Hepatocyte (in vitro differentiated cells): ENCODE measurements around the gene HSPA12A. TPM values are rescaled to one million over a fixed set of nuclear protein-coding genes. Genes with fewer than 3 reads are reported as not detected.
A peak's percentile ranks its signal among the peaks of the same experiment; 100 is the strongest.

Experiments
- DNase-seq: peaks from one replicate; pipeline ENCODE4 v3.0.0-alpha.2; 2016; ENCODE audit warnings: low spot score
- H2AFZ ChIP-seq: fragments of 200-600 bp; sonication (generic); 2 replicates; pipeline ENCODE4 v1.6.0; 2016; ENCODE audit warnings: antibody characterized with exemption, mild to moderate bottlenecking
- H3K27ac ChIP-seq: fragments of 200-600 bp; sonication (generic); 2 replicates; pipeline ENCODE4 v1.5.1; 2016; ENCODE audit warnings: mild to moderate bottlenecking
- H3K27me3 ChIP-seq: fragments of 200-600 bp; sonication (generic); 2 replicates; pipeline ENCODE4 v1.6.1; 2016
- H3K36me3 ChIP-seq: fragments of 200-600 bp; sonication (generic); replicated peaks from 2 replicates; pipeline ENCODE4 v1.5.1; 2016; ENCODE audit warnings: low read depth; ENCODE audit not compliant: insufficient read depth
- H3K4me1 ChIP-seq: fragments of 200-600 bp; sonication (generic); 2 replicates; pipeline ENCODE4 v1.5.1; 2016; ENCODE audit warnings: mild to moderate bottlenecking, moderate library complexity; ENCODE audit not compliant: insufficient read depth
- H3K4me2 ChIP-seq: fragments of 200-600 bp; sonication (generic); 2 replicates; pipeline ENCODE4 v1.6.0; 2016
- H3K4me3 ChIP-seq: fragments of 200-600 bp; sonication (generic); 2 replicates; pipeline ENCODE4 v1.5.1; 2016; ENCODE audit warnings: mild to moderate bottlenecking
- H3K79me2 ChIP-seq: fragments of 200-600 bp; sonication (generic); 2 replicates; pipeline ENCODE4 v1.6.0; 2017; ENCODE audit warnings: mild to moderate bottlenecking
- H3K9me2 ChIP-seq: fragments of 200-600 bp; sonication (generic); replicated peaks from 2 replicates; pipeline ENCODE4 v1.6.0; 2017; ENCODE audit warnings: mild to moderate bottlenecking; ENCODE audit not compliant: insufficient read depth
- H3K9me3 ChIP-seq: fragments of 200-600 bp; sonication (generic); 2 replicates; pipeline ENCODE4 v1.5.1; 2016; ENCODE audit warnings: low read depth, mild to moderate bottlenecking
- H4K20me1 ChIP-seq: fragments of 200-600 bp; sonication (generic); 2 replicates; pipeline ENCODE4 v1.6.0; 2016; ENCODE audit warnings: mild to moderate bottlenecking; ENCODE audit not compliant: insufficient read depth, poor library complexity, severe bottlenecking
- CTCF ChIP-seq: fragments of 200-600 bp; sonication (generic); IDR thresholded peaks from 2 replicates; pipeline ENCODE4 v1.5.1; 2016; ENCODE audit warnings: antibody characterized with exemption, mild to moderate bottlenecking; ENCODE audit not compliant: poor library complexity
- EZH2 ChIP-seq: fragments of 200-600 bp; sonication (generic); IDR thresholded peaks from 2 replicates; pipeline ENCODE4 v1.6.1; 2016; ENCODE audit warnings: antibody characterized with exemption, mild to moderate bottlenecking, borderline replicate concordance
- EZH2phosphoT487 ChIP-seq: fragments of 200-600 bp; sonication (generic); IDR thresholded peaks from one replicate; pipeline ENCODE4 v1.6.1; 2018; ENCODE audit warnings: antibody characterized with exemption, mild to moderate bottlenecking, low read depth, moderate library complexity; ENCODE audit not compliant: unreplicated experiment, severe bottlenecking
- WGBS: methylation state at CpG from one replicate; pipeline ENCODE4 v1.1.6; 2016; ENCODE audit warnings: low lambda C conversion rate; ENCODE audit errors: missing lambda C conversion rate; 5-methylcytosine and 5-hydroxymethylcytosine counted together
- polyA plus RNA-seq: library from polyadenylated mRNA; unstranded; fragments of >200 nt; fragmentation: Nextera tagmentation; extraction: Ambion mirVana; gene quantifications from 2 replicates; pipeline ENCODE4 v1.2.1, GENCODE V29; 2016
- total RNA-seq: library from RNA; depleted of rRNA; stranded (reverse); fragments of >200 nt; gene quantifications from 2 replicates; pipeline ENCODE4 v1.2.3, GENCODE V29; 2014

Gene HSPA12A
- total and polyA plus RNA-seq, 2 experiments from 2014 or later: 8.7 to 9.9 TPM

GRCh38 chr10:116771959-116772585 lies 29.7 kb upstream of the HSPA12A start:
- Histone ChIP-seq H3K4me2 (no peak overlapping the region), H3K79me2 (no peaks in the 10 kb centered on the region), H3K4me3 (no peak overlapping the region), H3K4me1 (peaks cover 7% of the 10 kb centered on the region), H3K9me2 (no peaks in the 10 kb centered on the region), H3K36me3 (no peaks in the 10 kb centered on the region), H3K27me3 (no peaks in the 10 kb centered on the region), H3K27ac (no peak overlapping the region), H3K9me3 (no peaks in the 10 kb centered on the region), H4K20me1 (no peaks in the 10 kb centered on the region), H2AFZ (no peak overlapping the region)
- TF ChIP-seq EZH2: no peak
- TF ChIP-seq EZH2phosphoT487: no peak
- TF ChIP-seq CTCF: no peak
- DNase-seq: no peak
- WGBS: 94% methylated on average over 9 of the region's 9 CpGs

- DNase-seq: peak; percentile 72
- Histone ChIP-seq H3K36me3 (no peaks in the 10 kb centered on the region), H4K20me1 (no peaks in the 10 kb centered on the region), H3K4me2 (no peak overlapping the region), H3K9me3 (no peaks in the 10 kb centered on the region), H3K9me2 (no peaks in the 10 kb centered on the region), H2AFZ (no peak overlapping the region), H3K27me3 (no peaks in the 10 kb centered on the region), H3K27ac (peak overlapping the region; percentile 69), H3K4me1 (peaks cover 12% of the 10 kb centered on the region), H3K4me3 (no peak overlapping the region), H3K79me2 (no peaks in the 10 kb centered on the region)
- TF ChIP-seq CTCF: no peak
- TF ChIP-seq EZH2phosphoT487: no peak
- TF ChIP-seq EZH2: no peak
- 69% methylated on average over 18 of the region's 18 CpGs for WGBS
Measured at GRCh38 chr10:116771101-116771958, 29.0 kb upstream of the HSPA12A start.

DNA sequence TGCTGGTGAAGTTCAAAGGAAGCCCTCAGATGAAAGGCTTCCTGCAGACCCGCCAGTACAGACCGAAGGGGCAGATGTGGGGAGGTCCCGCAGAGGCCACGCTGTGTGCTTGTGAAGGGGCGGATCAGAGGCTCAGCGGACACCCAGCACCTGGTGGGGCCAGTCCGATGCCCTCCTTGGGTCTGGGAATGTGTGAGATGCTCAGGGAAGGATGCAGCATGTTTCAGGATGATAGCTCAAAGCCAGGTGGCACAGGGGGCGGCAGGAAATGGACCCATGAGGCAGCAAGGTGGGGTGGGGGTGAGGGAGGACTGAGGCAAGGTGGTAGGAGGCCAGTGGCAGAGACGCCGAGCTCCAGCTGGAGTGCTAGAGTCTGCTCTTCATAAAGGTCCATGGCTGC lies 27.9 kb upstream of the HSPA12A start:
- WGBS: 92% methylated on average over 10 of the region's 10 CpGs
- Histone ChIP-seq H2AFZ (no peak overlapping the region), H3K36me3 (no peaks in the 10 kb centered on the region), H3K4me2 (no peak overlapping the region), H3K9me2 (no peaks in the 10 kb centered on the region), H3K27me3 (no peaks in the 10 kb centered on the region), H3K4me1 (peaks cover 12% of the 10 kb centered on the region), H3K4me3 (no peak overlapping the region), H3K27ac (no peak overlapping the region), H3K9me3 (no peaks in the 10 kb centered on the region), H4K20me1 (no peaks in the 10 kb centered on the region), H3K79me2 (no peaks in the 10 kb centered on the region)
- TF ChIP-seq EZH2 (no peak), CTCF (no peak), EZH2phosphoT487 (no peak)
- no peak for DNase-seq
